OCI-M2 (cell line): ENCODE data around the gene ATM.
"Not testable (repeated sequence)": the region's sequence is repeated elsewhere in the genome, so short reads cannot be mapped to it uniquely, and the experiment has no call there.

Experiments
- DNase-seq: peaks from one replicate; lab custom pipeline; 2025; ENCODE audit not compliant: unreplicated experiment; lab: John Stamatoyannopoulos, UW

ATM gene

DNA sequence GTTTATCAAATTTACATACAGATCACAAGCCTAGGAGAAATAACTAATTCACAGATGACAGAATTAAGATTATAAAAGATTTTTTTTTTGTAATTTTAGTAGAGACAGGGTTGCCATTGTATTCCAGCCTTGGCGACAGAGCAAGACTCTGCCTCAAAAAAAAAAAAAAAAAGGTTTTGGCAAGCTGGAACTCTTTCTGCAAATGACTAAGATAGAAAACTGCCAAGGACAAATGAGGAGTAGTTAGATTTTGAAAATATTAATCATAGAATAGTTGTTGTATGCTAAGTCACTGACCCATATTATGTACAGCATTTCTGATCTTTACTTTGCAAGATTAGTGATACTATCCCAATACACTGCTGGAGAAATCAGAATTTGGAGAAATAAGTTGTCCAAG is 145.3 kb downstream of the ATM start:
- DNase-seq = no peak

DNA sequence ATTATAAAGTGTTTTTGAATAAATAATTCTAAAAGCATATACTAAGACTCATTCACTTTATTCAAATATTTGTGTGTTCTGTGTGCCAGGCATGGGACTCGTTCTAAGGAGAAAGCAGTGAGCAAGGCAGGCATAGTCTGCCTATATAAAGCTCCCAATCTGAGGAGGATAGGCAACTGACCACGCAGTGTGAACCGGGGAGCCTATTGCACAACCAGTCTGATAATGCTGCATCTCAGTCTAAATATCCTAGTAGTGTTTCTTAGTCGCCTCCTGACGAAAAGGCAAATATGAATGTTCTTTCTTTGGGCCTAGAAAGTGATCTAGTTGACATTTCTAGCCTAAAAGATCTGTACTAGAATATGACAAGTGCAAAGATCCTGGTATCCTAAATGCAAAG is 146.2 kb downstream of the ATM start:
- DNase-seq = no peak

DNA sequence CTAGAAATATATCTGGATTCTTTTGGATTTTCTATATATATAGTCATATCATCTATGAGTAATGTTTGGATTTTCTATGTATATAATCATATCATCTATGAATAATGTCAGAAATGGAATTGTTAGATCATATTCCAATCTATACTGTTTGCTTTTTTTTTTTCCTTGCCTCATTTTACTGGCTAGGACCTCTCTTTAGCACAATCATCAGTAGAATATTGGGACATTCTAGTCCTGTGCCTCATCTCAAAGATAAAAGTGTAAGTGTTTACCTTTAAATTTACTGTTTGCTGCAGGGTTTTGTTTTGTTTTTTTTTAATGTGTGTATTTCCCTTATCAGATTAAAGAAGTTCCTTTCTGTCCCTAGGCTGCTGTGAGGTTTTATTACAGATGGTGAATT is 147.4 kb downstream of the ATM start:
- DNase-seq = no peak

DNA sequence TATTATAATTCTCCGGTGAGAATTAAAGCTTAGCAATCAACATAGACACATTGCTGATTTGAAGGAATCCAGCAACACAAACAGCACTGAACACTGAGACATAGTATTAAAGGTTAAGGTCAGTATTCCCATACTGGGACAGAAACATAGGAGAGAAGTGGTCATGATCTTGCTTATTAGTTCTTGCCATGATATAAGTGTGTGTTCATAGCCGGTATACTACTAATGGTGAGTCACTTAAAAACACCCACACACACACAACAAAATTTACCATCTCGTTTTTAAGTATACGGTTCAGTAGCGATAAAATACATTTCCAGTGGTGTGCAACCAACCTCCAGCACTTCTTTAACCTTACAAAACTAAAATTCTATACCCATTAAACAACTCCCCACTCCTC is 148.1 kb downstream of the ATM start:
- no peak for DNase-seq

DNA sequence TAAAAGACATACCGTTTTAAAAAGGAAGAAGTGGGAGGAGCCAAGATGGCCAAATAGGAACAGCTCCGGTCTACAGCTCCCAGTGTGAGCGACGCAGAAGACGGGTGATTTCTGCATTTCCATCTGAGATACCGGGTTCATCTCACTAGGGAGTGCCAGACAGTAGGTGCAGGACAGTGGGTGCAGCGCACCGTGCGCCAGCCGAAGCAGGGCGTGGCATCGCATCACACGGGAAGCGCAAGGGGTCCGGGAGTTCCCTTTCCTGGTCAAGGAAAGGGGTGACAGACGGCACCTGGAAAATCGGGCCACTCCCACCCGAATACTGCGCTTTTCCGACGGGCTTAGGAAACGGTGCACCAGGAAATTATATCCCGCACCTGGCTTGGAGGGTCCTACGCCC is 150.6 kb downstream of the ATM start:
- DNase-seq = not testable (repeated sequence)

DNA sequence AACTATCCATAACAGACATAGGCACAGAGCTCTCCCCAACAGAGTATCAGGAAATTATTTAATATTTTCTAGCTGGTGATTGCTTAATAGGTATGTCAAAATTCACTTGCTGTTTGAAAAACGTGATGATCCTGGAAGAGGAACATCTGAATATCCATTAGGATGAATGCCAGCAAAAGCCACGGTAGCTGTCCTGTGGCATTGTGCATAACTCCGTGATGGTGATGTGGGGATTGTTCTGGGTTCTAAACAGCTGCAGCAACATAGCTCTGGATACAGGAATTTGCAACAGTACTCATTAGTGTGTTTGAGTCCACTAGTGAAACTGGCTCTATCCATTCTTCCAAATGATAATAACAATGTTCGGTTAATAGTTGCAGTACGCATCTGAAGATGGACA is 165.7 kb downstream of the ATM start:
- DNase-seq = no peak

DNA sequence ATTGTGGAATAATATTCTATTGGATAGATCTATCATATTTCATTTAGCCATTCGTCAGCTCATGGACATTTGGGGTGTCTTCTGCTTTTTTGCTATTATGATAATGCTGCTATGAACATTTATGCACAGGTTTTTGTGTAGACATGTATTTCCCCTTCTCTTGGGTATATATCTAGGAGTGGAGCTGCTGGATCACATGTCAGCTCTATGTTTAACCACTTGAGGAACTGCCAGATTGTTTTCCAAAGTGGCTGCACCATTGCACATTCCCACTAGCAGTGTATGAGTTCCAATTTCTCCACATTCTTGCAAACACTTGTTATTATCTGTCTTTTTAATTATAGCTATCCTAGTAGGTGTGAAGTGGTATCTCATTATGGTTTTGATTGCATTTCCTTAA is 169.5 kb downstream of the ATM start:
- DNase-seq = no peak

DNA sequence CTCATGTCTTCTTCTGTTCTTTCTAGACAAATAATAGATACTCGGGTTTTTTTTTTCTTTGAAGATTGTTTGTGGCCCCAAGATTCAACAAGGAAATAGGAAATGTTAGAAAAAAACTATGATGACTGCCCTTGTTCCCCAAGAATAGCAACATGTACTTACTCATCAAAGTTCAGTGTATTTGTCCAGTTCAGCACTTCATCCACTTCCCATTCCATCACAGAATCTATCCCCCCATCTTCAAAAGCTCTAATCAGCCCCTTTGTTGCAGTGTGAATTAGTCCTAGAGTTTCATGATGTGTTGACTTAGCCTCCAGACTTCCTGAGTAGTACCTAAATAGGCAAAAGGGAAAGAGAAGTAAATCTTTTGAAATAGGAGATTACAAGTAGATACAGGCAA is 170.2 kb downstream of the ATM start:
- no peak for DNase-seq

DNA sequence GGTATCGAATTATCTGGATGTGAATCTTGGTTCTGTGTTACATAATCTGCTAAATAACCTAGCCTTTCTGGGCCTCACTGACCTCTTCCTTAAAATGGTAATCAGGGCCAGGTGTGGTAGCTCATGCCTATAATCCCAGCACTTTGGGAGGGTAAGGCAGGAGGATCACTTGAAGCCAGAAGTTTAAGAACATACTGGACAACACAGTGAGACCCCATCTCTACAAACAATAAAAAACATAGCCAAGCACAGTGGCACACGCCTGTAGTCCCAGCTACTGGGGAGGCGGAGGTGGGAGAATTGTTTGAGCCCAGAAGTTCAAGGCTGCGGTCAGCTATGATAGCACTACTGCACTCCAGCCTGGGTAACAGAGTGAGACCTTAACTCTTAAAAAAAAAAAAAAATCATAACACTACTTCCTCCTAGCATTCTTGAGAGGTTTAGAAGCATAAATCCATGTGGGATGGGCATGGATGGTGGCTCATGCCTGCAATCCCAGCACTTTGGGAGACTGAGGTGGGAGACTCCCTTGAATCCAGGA is 171.9 kb downstream of the ATM start:
- no peak for DNase-seq

DNA sequence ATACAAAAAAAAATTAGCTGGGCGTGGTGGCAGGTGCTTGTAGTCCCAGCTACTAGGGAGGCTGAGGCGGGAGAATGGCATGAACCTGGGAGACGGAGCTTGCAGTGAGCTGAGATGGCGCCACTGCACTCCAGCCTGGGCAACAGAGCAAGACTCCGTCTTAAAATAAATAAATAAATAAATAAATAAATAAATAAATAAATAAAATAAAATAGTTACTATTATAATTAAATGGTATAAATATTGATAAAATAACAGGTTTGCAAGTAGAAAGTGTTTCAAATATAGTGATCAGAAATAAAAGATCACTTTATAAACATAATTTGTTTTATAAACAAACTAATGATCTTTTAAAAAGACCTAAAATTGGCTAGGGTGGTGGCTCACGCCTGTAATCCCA is 173.8 kb downstream of the ATM start:
- DNase-seq = not testable (repeated sequence)

DNA sequence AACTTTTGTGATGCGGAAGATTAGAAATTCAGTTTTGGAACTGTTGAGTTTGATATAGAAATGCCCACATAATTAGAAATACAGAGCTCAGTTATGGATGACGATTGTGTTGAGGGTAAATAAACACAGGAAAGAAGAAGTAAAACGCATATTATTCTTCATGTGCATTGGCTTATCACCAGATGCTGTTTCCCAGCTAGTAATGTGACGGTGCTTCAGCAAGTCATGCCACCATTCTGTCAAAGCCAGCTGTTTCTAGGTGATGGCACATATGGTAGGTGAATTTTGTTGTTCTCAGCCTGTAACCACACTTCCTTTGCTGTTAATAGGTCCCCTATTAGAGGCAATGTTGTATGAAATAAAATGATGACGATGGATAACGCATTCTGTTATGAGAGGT is 175.6 kb downstream of the ATM start:
- no peak for DNase-seq

DNA sequence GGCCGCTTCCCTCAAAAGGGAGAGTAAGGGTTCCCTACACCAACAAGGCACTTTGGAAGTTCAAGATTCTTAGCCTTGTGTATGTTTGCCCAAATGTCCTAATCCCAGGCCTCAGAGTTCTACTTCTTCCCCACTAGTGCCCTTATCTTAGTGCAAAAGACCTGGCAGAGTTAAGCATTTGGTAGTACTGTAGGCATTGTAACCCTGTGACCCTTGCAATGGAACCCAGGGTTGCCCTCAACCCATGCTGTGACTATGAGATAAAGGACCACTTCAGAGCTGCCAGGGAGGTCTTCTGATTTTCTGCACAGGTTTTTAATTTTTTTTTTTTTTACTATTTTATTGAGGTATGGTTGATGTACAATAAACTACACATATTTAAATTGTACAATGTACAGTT is 179.4 kb downstream of the ATM start:
- no peak for DNase-seq

DNA sequence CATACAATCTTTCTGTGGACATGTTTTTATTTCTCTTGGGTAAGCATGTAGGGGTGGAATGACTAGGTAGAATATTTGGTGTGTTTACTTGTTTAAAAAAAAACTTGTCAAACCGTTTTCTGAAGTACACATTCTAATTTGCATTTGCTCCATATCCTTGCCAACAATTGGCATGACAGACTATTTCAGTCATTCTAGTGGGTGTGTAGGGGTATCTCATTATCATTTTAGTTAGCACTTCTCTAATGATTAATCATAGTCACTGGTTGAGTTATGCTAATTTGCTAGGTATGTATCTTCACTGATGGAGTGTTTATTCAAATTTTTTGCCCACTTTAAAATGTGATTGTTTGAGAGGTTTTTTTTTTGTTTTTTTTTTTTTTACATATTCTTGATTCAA is 180.2 kb downstream of the ATM start:
- DNase-seq = no peak

DNA sequence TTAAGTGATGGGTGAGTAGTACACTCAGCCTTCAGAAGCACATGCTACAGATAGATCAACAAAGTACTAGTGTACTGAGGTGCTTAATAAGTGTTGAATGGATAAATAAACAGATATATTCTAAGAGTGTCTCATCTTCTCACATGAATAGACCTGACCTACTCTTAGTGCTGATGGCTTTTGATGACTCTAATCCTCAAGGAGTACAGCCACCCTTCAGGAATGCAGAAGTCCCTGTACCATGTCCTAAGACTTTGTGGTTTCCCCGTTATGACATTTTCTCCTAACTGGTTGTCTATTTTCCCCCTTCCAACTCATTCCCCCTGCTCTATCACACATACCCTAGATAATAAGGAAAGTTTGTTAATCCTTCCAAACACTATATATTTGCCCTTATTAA is 182.8 kb downstream of the ATM start:
- DNase-seq = no peak

DNA sequence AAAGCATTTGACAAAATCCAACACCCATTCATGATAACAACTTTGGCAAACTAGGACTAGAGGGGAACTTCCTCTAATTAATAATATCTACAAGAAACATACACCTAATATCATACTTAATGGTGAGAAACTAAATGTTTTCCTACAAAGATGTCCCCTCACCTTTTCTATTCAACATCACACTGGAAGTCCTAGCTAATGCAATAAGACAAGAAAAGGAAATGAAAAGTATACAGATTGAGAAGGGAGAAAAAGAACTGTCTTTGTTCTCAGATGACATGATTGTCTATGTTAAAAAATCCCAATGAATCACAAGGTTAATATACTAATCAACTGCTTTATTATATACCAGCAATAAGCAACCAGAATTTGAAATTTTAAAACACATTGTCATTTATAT is 192.1 kb downstream of the ATM start:
- DNase-seq = no peak

DNA sequence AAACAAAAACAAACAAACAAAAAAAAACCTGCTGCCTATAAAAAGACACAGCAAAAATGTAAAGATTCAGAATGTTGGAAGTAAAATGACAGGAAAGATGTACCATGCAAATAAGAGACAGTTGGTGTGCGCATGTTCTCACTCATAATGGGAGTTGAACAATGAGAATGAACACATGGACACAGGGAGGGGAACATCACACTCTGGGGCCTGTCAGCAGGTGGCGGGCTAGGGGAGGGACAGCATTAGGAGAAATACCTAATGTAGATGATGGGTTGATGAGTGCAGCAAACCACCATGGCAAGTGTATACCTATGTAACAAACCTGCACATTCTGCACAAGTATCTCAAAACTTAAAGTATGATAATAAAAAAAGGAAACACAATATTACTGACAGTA is 194.7 kb downstream of the ATM start:
- DNase-seq = not testable (repeated sequence)
